Fibroblast of villous mesenchyme (primary cell): Measurements from ENCODE around the gene THOC2. TPM values are rescaled to one million over a fixed set of nuclear protein-coding genes. Genes with fewer than 3 reads are reported as not detected.

Experiments used
- DNase-seq: peaks from one replicate; pipeline ENCODE4 v3.0.0-alpha.2; 2010; ENCODE audit warnings: low read depth
- H3K4me3 ChIP-seq: 2 replicates; pipeline ENCODE4 v1.5.1; 2011; ENCODE audit warnings: low read depth, mild to moderate bottlenecking, low read length
- CTCF ChIP-seq: IDR thresholded peaks from 2 replicates; pipeline ENCODE4 v1.5.1; 2012; ENCODE audit warnings: low read depth, mild to moderate bottlenecking, low read length; ENCODE audit not compliant: insufficient read depth
- total RNA-seq: library from RNA; depleted of rRNA; stranded (reverse); fragments of >200 nt; gene quantifications from 2 replicates; pipeline ENCODE4 v1.2.3, GENCODE V29; 2012

THOC2 gene
- total RNA-seq, 1 donor: 101 TPM

- no peak overlapping the region for H3K4me3 ChIP-seq
- peak; percentile 22 for DNase-seq
- TF ChIP-seq CTCF: no peak
Observed at GRCh38 chrX:123756320-123756719, 23.5 kb upstream of the THOC2 start.

GRCh38 chrX:123755107-123755506 is 22.3 kb upstream of the THOC2 start:
- TF ChIP-seq CTCF: no peak
- DNase-seq: no peak
- no peak overlapping the region for H3K4me3 ChIP-seq

- no peak overlapping the region for H3K4me3 ChIP-seq
- no peak for TF ChIP-seq CTCF
- no peak for DNase-seq
Observed at GRCh38 chrX:123753656-123754350, 21.0 kb upstream of the THOC2 start.

- no peak for TF ChIP-seq CTCF
- H3K4me3 ChIP-seq: no peak overlapping the region
- DNase-seq: peak; percentile 37
Observed at GRCh38 chrX:123749643-123750042, 16.8 kb upstream of the THOC2 start.

GRCh38 chrX:123745511-123745910 is 12.7 kb upstream of the THOC2 start:
- DNase-seq: no peak
- TF ChIP-seq CTCF: no peak
- no peak overlapping the region for H3K4me3 ChIP-seq

- H3K4me3 ChIP-seq: no peak overlapping the region
- no peak for DNase-seq
- no peak for TF ChIP-seq CTCF
Observed at GRCh38 chrX:123743312-123743711, 10.5 kb upstream of the THOC2 start.

- DNase-seq: no peak
- no peak overlapping the region for H3K4me3 ChIP-seq
- no peak for TF ChIP-seq CTCF
Observed at GRCh38 chrX:123742440-123742839, 9.6 kb upstream of the THOC2 start.
